MM.1S (cell line): ENCODE results near the gene PFN3.

Experiments used
- DNase-seq: peaks from one replicate; pipeline ENCODE4 v3.0.0-alpha.2; 2015
- H2AFZ ChIP-seq: fragments of 300-600 bp; sonication (generic); 2 replicates; pipeline ENCODE4 v1.6.0; 2016; ENCODE audit warnings: antibody characterized with exemption, low read length
- H3F3A ChIP-seq: fragments of 300-600 bp; sonication (generic); 2 replicates; pipeline ENCODE4 v1.6.1; 2016; ENCODE audit warnings: mild to moderate bottlenecking, antibody characterized with exemption, low read length, moderate library complexity, mixed read lengths; ENCODE audit not compliant: insufficient read depth
- H3K27ac ChIP-seq: fragments of 300-600 bp; sonication (generic); 2 replicates; pipeline ENCODE4 v1.5.1; 2016; ENCODE audit warnings: mild to moderate bottlenecking, low read length
- H3K27me3 ChIP-seq: fragments of 300-600 bp; sonication (generic); replicated peaks from 2 replicates; pipeline ENCODE4 v1.6.0; 2016; ENCODE audit warnings: low read length; ENCODE audit not compliant: insufficient read depth
- H3K36me3 ChIP-seq: fragments of 300-600 bp; sonication (generic); replicated peaks from 2 replicates; pipeline ENCODE4 v1.6.1; 2016; ENCODE audit warnings: mild to moderate bottlenecking, low read length, mixed read lengths; ENCODE audit not compliant: insufficient read depth
- H3K4me1 ChIP-seq: fragments of 300-600 bp; sonication (generic); 2 replicates; pipeline ENCODE4 v1.6.1; 2016; ENCODE audit warnings: low read length, mixed read lengths
- H3K4me2 ChIP-seq: fragments of 300-600 bp; sonication (generic); 2 replicates; pipeline ENCODE4 v1.6.0; 2016; ENCODE audit warnings: low read depth, low read length
- H3K4me3 ChIP-seq: fragments of 300-600 bp; sonication (generic); 2 replicates; pipeline ENCODE4 v1.5.1; 2016; ENCODE audit warnings: low read length, mixed read lengths
- H3K79me2 ChIP-seq: fragments of 300-600 bp; sonication (generic); 2 replicates; pipeline ENCODE4 v1.6.1; 2016; ENCODE audit warnings: mixed run types, low read length, mixed read lengths
- H3K9ac ChIP-seq: fragments of 300-600 bp; sonication (generic); 2 replicates; pipeline ENCODE4 v1.6.1; 2016; ENCODE audit warnings: low read length, mixed read lengths
- H3K9me2 ChIP-seq: fragments of 300-600 bp; sonication (generic); replicated peaks from 2 replicates; pipeline ENCODE4 v1.6.1; 2016; ENCODE audit warnings: mild to moderate bottlenecking, low read length, mixed read lengths; ENCODE audit not compliant: insufficient read depth
- H3K9me3 ChIP-seq: fragments of 300-600 bp; sonication (generic); replicated peaks from 2 replicates; pipeline ENCODE4 v1.6.1; 2016; ENCODE audit warnings: mild to moderate bottlenecking, low read length, mixed read lengths; ENCODE audit not compliant: insufficient read depth
- H4K20me1 ChIP-seq: fragments of 300-600 bp; sonication (generic); 2 replicates; pipeline ENCODE4 v1.6.1; 2016; ENCODE audit warnings: mild to moderate bottlenecking, low read length, moderate library complexity, mixed read lengths; ENCODE audit not compliant: insufficient read depth
- CTCF ChIP-seq: fragments of 300-600 bp; sonication (generic); IDR thresholded peaks from 2 replicates; pipeline ENCODE4 v1.5.1; 2016; ENCODE audit warnings: antibody characterized with exemption, low read length, mixed read lengths
- EZH2 ChIP-seq: fragments of 300-600 bp; sonication (generic); optimal IDR thresholded peaks from 2 replicates; pipeline ENCODE3; 2017; ENCODE audit warnings: low read depth, mild to moderate bottlenecking, antibody characterized with exemption, low read length, mixed read lengths
- EZH2phosphoT487 ChIP-seq: fragments of 300-600 bp; sonication (generic); IDR thresholded peaks from 2 replicates; pipeline ENCODE4 v1.6.1; 2018; ENCODE audit warnings: antibody characterized with exemption, low read length

PFN3 gene

GRCh38 chr5:177364159-177364962, 36.1 kb downstream of the PFN3 start:
- no peaks in the 10 kb centered on the region for H3K27me3 ChIP-seq
- H3K27ac ChIP-seq, result no peak overlapping the region
- TF ChIP-seq EZH2 (no peak), EZH2phosphoT487 (no peak), CTCF (no peak)
- H3K4me3 ChIP-seq, result no peak overlapping the region
- H3K9me3 ChIP-seq, result no peaks in the 10 kb centered on the region
- peaks cover 17% of the 10 kb centered on the region; the same call in 1 of the 2 replicates for H3F3A ChIP-seq
- no peaks in the 10 kb centered on the region for H3K9me2 ChIP-seq
- no peaks in the 10 kb centered on the region for H3K36me3 ChIP-seq
- H3K79me2 ChIP-seq, result peaks cover 39% of the 10 kb centered on the region
- no peak overlapping the region for H3K4me2 ChIP-seq
- H2AFZ ChIP-seq, result no peak overlapping the region
- peaks cover 32% of the 10 kb centered on the region for H3K4me1 ChIP-seq
- DNase-seq, result no peak
- no peak overlapping the region for H3K9ac ChIP-seq
- H4K20me1 ChIP-seq, result 0 out of 2 replicates have a peak, but pooled peaks cover 6% of the 10 kb centered on the region

- TF ChIP-seq EZH2phosphoT487 (no peak), EZH2 (no peak), CTCF (no peak)
- Histone ChIP-seq H3K4me1 (peaks cover 34% of the 10 kb centered on the region), H3K9me2 (no peaks in the 10 kb centered on the region), H3F3A (peaks cover 14% of the 10 kb centered on the region; the same call in 1 of the 2 replicates), H3K9me3 (no peaks in the 10 kb centered on the region), H3K4me3 (peak overlapping the region; percentile 61; the same call in 1 of the 2 replicates), H3K36me3 (no peaks in the 10 kb centered on the region), H3K79me2 (peaks cover 47% of the 10 kb centered on the region), H2AFZ (no peak overlapping the region), H3K9ac (no peak overlapping the region), H4K20me1 (0 out of 2 replicates have a peak, but pooled peaks cover 6% of the 10 kb centered on the region), H3K27ac (no peak overlapping the region), H3K27me3 (no peaks in the 10 kb centered on the region), H3K4me2 (peak overlapping the region; percentile 97)
- DNase-seq, result no peak
These were observed 36.9 kb downstream of the PFN3 start for GRCh38 chr5:177363565-177363964.

- peak overlapping the region; percentile 61 for H3K4me3 ChIP-seq
- peaks cover 35% of the 10 kb centered on the region for H3K4me1 ChIP-seq
- peak; percentile 57 for DNase-seq
- peak overlapping the region; percentile 26; the same call in 1 of the 2 replicates for H3K27ac ChIP-seq
- H3K9me2 ChIP-seq, result no peaks in the 10 kb centered on the region
- peak overlapping the region; percentile 97 for H3K4me2 ChIP-seq
- H3K9ac ChIP-seq, result peak overlapping the region; percentile 24; the same call in 1 of the 2 replicates
- H3F3A ChIP-seq, result peaks cover 14% of the 10 kb centered on the region; the same call in 1 of the 2 replicates
- peaks cover 54% of the 10 kb centered on the region for H3K79me2 ChIP-seq
- H3K27me3 ChIP-seq, result no peaks in the 10 kb centered on the region
- no peak for TF ChIP-seq EZH2phosphoT487
- no peak for TF ChIP-seq EZH2
- no peak for TF ChIP-seq CTCF
- no peaks in the 10 kb centered on the region for H3K36me3 ChIP-seq
- H4K20me1 ChIP-seq, result 0 out of 2 replicates have a peak, but pooled peaks cover 6% of the 10 kb centered on the region
- no peaks in the 10 kb centered on the region for H3K9me3 ChIP-seq
- peak overlapping the region; percentile 46; the same call in 1 of the 2 replicates for H2AFZ ChIP-seq
These were observed 37.6 kb downstream of the PFN3 start for GRCh38 chr5:177362610-177363507.
